Right kidney (tissue), 1 donor: ENCODE results near the gene HAUS3.
A peak's percentile ranks its signal among the peaks of the same experiment; 100 is the strongest.
"Not testable (repeated sequence)": the region's sequence is repeated elsewhere in the genome, so short reads cannot be mapped to it uniquely, and the experiment has no call there.

ENCODE experiments used
- DNase-seq: peaks from one replicate; pipeline ENCODE4 v3.0.0-alpha.2; 2016

The HAUS3 gene

GRCh38 chr4:2220016-2220630 is 21.8 kb downstream of the HAUS3 start:
- peak; percentile 40 for DNase-seq

- DNase-seq, result no peak
These were observed 22.6 kb downstream of the HAUS3 start for GRCh38 chr4:2219233-2219760.

DNA sequence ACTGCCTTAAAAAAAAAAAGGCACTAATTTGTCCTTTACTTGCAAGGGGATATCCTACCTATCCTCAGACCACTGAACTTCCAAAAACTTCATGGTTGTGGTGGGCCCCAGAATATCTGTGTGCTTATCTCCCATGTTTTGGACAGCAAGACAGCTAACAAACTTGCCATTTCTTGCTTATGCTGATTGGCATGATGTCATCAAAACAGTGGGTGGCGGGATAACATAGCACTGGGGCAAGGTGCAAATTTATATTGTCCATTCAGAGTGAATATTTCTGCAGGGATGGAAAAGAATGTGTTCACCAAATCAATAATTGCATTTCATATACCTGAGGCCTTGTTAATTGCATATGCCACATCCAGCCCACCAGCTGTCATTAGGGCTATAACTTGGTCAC is 23.5 kb downstream of the HAUS3 start:
- no peak for DNase-seq

DNA sequence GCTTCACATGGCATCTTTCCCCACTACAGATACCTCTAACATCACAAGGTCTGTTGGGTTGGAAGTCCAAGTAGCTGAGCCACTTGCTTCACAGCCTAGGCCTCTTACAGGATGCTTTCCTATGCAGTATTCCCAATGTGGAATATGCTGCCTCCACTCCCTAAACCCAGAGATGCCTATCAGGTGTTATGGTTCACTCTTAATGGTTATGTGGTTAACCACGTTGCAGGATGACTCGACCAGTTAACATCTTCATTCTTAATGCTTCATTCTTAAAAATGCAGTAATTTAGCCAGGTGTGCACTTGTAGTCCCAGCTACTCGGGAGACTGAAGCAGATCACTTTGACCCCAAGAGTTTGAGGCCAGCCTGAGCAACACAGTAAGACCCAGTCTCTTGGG is 24.2 kb downstream of the HAUS3 start:
- DNase-seq, result no peak

DNA sequence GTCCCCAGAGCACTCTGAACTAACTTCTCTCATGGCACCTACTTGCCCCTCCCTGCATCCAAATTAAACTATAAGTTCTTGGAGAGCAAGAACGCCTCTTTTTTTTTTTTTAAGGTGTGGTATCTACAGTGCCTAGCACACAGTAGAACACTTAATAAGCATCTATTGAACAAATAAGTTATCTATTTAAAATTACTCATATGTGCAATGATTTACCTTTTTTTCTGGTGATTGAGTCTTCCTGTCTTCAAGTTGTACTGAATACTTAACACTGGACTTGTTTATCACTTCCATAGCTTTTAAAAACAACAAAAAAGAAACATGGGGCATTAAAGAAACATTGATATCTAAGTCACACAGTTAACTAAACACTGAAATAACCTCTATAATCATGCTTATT is 29.1 kb downstream of the HAUS3 start:
- DNase-seq, result no peak

DNA sequence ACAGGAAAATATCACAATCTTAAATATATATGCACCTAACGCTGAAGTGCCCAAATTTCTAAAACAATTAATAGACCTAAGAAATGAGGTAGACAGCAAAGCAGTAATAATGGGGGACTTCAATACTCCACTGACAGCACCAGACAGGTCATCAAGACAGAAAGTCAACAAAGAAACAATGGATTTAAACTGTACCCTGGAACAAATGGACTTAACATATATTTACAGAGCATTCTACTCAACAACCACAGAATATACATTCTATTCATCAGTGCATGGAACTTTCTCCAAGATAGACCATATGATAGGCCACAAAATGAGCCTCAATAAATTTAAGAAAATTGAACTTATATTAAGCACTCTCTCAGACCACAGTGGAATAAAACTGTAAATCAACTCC is 39.1 kb downstream of the HAUS3 start:
- DNase-seq, result not testable (repeated sequence)

GRCh38 chr4:2194496-2194895 is 47.4 kb downstream of the HAUS3 start:
- no peak for DNase-seq

- no peak for DNase-seq
These were observed 48.6 kb downstream of the HAUS3 start for GRCh38 chr4:2193326-2193725.

- DNase-seq, result no peak
These were observed 55.1 kb downstream of the HAUS3 start for GRCh38 chr4:2186865-2187172.

DNA sequence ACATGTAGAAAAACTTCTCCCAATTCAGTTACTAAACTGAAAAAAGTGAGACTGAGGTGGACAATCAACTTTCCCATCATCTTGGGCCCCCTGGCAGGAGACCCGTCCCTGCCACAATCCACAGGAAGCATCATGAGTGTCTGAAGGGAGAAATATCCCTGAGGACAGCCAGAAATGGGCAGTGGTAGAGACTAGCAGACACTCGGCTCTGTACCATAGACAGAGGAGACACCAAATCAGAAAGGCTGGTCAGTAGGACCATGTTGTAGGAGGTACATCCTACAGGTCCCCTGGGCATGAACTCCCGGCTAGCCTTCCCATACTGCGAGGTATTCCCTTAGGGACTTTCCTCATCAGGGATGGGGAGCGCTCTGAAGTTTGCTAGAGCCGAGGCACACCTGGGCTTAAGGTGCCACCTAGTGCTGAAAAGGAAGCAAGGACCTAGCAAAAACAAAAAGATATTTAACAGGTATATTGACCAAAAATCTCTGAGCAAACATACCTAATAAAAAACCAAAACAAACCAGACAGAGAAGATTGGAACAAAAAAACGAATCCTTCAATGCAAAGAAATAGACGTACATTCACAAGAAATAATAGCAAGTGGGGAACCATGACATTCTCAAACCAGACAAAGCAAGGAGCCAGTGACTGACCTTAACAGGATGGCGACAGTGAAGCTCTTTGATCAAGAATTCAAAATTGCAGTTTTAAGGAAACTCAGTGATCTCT is 55.6 kb downstream of the HAUS3 start:
- DNase-seq, result no peak

GRCh38 chr4:2183394-2183793 is 58.5 kb downstream of the HAUS3 start:
- no peak for DNase-seq

DNA sequence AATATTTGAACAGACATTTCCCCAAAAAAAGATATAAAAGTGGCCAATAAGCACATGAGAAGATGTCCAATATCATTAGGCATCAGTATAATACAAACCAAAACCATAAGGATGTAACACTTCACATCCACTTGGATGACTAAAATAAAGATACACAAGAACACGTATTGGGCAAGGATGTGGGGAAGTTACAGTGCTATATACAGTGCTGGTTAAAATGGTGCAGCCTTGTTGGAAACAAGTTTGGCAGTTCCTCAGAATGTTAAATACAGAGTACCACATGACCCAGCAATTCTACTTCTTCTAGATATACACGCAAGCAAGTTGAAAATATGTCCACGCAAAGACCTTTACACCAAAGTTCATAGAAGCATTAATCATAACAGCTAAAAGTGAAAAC is 58.9 kb downstream of the HAUS3 start:
- no peak for DNase-seq

- DNase-seq, result no peak
These were observed 61.5 kb downstream of the HAUS3 start for GRCh38 chr4:2180410-2180809.

- DNase-seq, result no peak
These were observed 62.2 kb downstream of the HAUS3 start for GRCh38 chr4:2179717-2180116.

GRCh38 chr4:2178986-2179385 is 62.9 kb downstream of the HAUS3 start:
- DNase-seq, result no peak
